Colonic mucosa (tissue), 4 donors: ENCODE results near the gene GYPE. TPM values are rescaled to one million over a fixed set of nuclear protein-coding genes. Genes with fewer than 3 reads are reported as not detected.
"Not testable (repeated sequence)": the region's sequence is repeated elsewhere in the genome, so short reads cannot be mapped to it uniquely, and the experiment has no call there.

ENCODE experiments used
- DNase-seq: peaks from one replicate; pipeline ENCODE4 v3.0.0-alpha.2; 2020
- H3K27ac ChIP-seq: fragments of 200-600 bp; one replicate; pipeline ENCODE4 v1.8.0; 2021
- H3K27me3 ChIP-seq: fragments of 200-600 bp; one replicate; pipeline ENCODE4 v1.8.0; 2021
- H3K36me3 ChIP-seq: fragments of 200-600 bp; one replicate; pipeline ENCODE4 v1.8.0; 2021
- H3K4me1 ChIP-seq: fragments of 200-600 bp; one replicate; pipeline ENCODE4 v1.8.0; 2021; ENCODE audit warnings: mild to moderate bottlenecking
- H3K4me3 ChIP-seq: fragments of 200-600 bp; one replicate; pipeline ENCODE4 v1.8.0; 2021
- H3K9ac ChIP-seq, 2 donors: one replicate each; pipeline ENCODE4 v1.7.0; 2013; ENCODE audit warnings: control low read depth in 2 of 2, low read depth in 2 of 2, low read length in 2 of 2
- H3K9me3 ChIP-seq: fragments of 200-600 bp; one replicate; pipeline ENCODE4 v1.8.0; 2021
- CTCF ChIP-seq: fragments of 200-600 bp; IDR thresholded peaks from one replicate; pipeline ENCODE4 v1.8.0; 2022; ENCODE audit warnings: antibody characterized with exemption, mild to moderate bottlenecking
- intact Hi-C: fragments of 100-400 bp; cut with DNase I; formaldehyde crosslinking; loops from one replicate; pipeline ENCODE4 v1.14.1; 2022
- total RNA-seq, 2 donors: library from RNA; stranded (reverse); fragmentation: NEBNext Ultra II Directional in 1 of 2; extraction: Animal tissue kit (Norgen Biotek cat#: 25700) in 1 of 2; gene quantifications; one replicate each; pipeline ENCODE4 v1.2.1, GENCODE V29; 2021
- donor health status: healthy.
- donor health status: DM: no; HTN: no; CAD: no.
- donor health status: DM: no; HTN: no; CAD: no.

The GYPE gene
- total RNA-seq, 2 donors from 2014 or later: 0.32 TPM; not detected in 1

GRCh38 chr4:143911528-143912417 is 6.4 kb upstream of the GYPE start:
- H3K36me3 ChIP-seq, H3K4me1 ChIP-seq, H3K9ac ChIP-seq, H3K9me3 ChIP-seq, H3K27ac ChIP-seq, intact Hi-C loops, H3K27me3 ChIP-seq: not testable (repeated sequence)
- peak overlapping the region; percentile 22 for H3K4me3 ChIP-seq
- peak; percentile 16 for DNase-seq

- H3K9me3 ChIP-seq, H3K27ac ChIP-seq, H3K4me3 ChIP-seq, H3K36me3 ChIP-seq, H3K9ac ChIP-seq, DNase-seq, H3K4me1 ChIP-seq, intact Hi-C loops, H3K27me3 ChIP-seq: not testable (repeated sequence)
Measured at GRCh38 chr4:143910906-143911305, 5.5 kb upstream of the GYPE start.

- not testable (repeated sequence) for H3K4me3 ChIP-seq, H3K9me3 ChIP-seq, H3K9ac ChIP-seq, H3K36me3 ChIP-seq, H3K4me1 ChIP-seq, H3K27ac ChIP-seq, H3K27me3 ChIP-seq
- peak; percentile 23 for TF ChIP-seq CTCF
- DNase-seq: peak; percentile 17
- intact Hi-C loops: loop anchor here (10.0 kb wide), 1 partner anchor 133 kb away; no protein-coding TSS in a partner anchor
Measured at GRCh38 chr4:143907811-143908210, 2.5 kb upstream of the GYPE start.

DNA sequence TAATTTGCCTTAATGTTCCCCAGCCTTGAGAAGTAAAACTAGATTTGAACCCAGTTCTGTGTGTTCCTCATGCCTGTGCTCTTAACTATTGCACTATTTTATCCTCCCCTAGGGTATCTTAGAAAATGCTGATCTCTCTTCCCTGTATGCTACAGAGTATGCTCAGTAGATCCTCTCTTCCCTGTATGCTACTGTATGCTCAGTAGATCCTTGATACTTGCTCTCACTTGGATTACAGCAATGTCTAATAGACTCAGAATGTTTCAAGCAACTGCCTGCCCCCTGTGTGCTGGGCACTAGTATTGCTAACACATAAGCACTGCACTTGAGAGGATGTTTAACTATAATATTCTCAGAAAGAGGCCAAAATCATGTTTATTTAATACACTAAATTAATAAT is 928 bp downstream of the GYPE start:
- not testable (repeated sequence) for H3K4me3 ChIP-seq, H3K27ac ChIP-seq, H3K4me1 ChIP-seq, H3K9ac ChIP-seq, H3K27me3 ChIP-seq, H3K36me3 ChIP-seq, DNase-seq, H3K9me3 ChIP-seq
- intact Hi-C loops: loop anchor here (10.0 kb wide), 1 partner anchor 130 kb away; no protein-coding TSS in a partner anchor

DNA sequence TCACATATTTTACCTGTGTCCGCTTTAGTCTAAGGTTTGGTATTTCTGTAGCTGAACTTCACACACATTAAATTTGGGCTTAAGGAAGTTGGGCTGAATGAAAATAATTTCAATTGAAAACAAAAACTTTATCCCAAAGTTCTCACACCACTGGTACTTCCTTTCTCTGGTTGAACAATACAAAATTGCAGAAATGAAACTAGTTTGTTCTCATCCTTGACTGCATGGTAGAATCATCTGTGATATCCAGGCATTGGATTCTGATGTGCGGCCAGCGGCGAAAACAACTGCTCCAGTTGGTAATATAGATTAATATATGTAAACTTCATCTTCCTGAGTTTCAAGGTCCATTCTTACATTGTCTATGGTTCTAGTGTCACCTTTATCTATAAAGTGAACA is 15.0 kb downstream of the GYPE start:
- intact Hi-C loops, H3K9me3 ChIP-seq, H3K27me3 ChIP-seq, DNase-seq, H3K36me3 ChIP-seq, H3K4me1 ChIP-seq, H3K9ac ChIP-seq, H3K4me3 ChIP-seq, H3K27ac ChIP-seq: not testable (repeated sequence)

GRCh38 chr4:143888189-143888588 is 17.2 kb downstream of the GYPE start:
- H3K27ac ChIP-seq, H3K4me3 ChIP-seq, H3K27me3 ChIP-seq, H3K36me3 ChIP-seq, intact Hi-C loops, DNase-seq, H3K9me3 ChIP-seq, H3K9ac ChIP-seq, H3K4me1 ChIP-seq: not testable (repeated sequence)

GRCh38 chr4:143884965-143885364 is 20.4 kb downstream of the GYPE start:
- H3K36me3 ChIP-seq, H3K4me1 ChIP-seq, H3K4me3 ChIP-seq, H3K27ac ChIP-seq, H3K27me3 ChIP-seq, intact Hi-C loops, H3K9ac ChIP-seq, H3K9me3 ChIP-seq, DNase-seq: not testable (repeated sequence)

DNA sequence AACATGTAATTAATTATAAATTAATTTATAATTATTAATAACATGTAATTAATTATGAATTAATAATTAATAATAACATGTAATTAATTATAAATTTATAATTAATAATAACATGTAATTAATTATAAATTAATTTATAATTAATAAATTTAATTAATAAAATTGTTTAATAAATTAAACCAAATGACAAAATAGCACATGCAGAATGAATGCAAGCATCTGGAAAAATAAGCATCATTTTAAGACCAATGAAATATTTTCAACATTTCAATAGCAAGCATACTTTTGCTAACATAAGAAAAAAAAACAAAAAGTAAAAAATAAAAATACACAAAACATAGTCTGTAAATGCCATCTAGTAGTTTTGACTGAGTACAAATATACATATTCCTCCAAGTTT is 21.8 kb downstream of the GYPE start:
- no peak for DNase-seq
- H3K4me3 ChIP-seq: no peak overlapping the region
- H3K9ac ChIP-seq: no peak overlapping the region
- no peak for TF ChIP-seq CTCF
- H3K27ac ChIP-seq: no peak overlapping the region
- H3K36me3 ChIP-seq: no peaks in the 10 kb centered on the region
- intact Hi-C loops: no loop called here
- no peaks in the 10 kb centered on the region for H3K9me3 ChIP-seq
- H3K27me3 ChIP-seq: no peaks in the 10 kb centered on the region
- H3K4me1 ChIP-seq: no peaks in the 10 kb centered on the region
